DLD1 (cell line): Measurements from ENCODE around the gene SPATA31C1.
"Not testable (repeated sequence)": the region's sequence is repeated elsewhere in the genome, so short reads cannot be mapped to it uniquely, and the experiment has no call there.

ENCODE experiments used
- in situ Hi-C: cut with HindIII; loops from 2 replicates; pipeline ENCODE4 v1.10.0; 2017; ENCODE audit warnings: low sequenced_read_pairs

SPATA31C1 gene

GRCh38 chr9:87917662-87918061 lies at the start of gene SPATA31C1:
Gene SPATA31C1 (plus strand): TSS chr9:87917962.
- in situ Hi-C loops: not testable (repeated sequence)

GRCh38 chr9:87868175-87868574 lies 49.6 kb upstream of the SPATA31C1 start:
- in situ Hi-C loops: no loop called here

DNA sequence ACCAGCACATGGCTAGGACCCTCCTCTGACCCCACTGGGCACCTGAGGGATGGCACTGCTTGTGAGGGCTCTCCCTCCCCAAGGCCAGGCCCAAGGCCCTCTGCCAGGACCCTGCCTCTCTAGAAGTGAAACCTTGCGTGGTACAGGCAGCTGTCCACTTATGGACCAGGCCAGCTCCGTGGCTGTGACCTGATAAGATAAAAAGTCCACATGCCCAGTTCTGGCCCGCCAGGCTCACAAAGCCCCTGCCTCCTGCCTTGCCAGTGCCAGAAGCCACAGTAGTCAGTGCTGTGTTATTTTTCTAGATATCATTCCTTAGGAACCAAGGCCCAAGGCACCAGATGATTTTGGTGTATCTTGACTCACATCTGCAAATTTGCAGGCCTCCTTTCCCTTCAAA lies 49.1 kb upstream of the SPATA31C1 start:
- in situ Hi-C loops: no loop called here

- in situ Hi-C loops: no loop called here
Observed at GRCh38 chr9:87869082-87869481, 48.7 kb upstream of the SPATA31C1 start.

- in situ Hi-C loops: no loop called here
Observed at GRCh38 chr9:87871425-87872078, 46.2 kb upstream of the SPATA31C1 start.

GRCh38 chr9:87872079-87872624 lies 45.6 kb upstream of the SPATA31C1 start:
- in situ Hi-C loops: no loop called here

GRCh38 chr9:87873607-87874303 lies 44.0 kb upstream of the SPATA31C1 start:
- in situ Hi-C loops: no loop called here

DNA sequence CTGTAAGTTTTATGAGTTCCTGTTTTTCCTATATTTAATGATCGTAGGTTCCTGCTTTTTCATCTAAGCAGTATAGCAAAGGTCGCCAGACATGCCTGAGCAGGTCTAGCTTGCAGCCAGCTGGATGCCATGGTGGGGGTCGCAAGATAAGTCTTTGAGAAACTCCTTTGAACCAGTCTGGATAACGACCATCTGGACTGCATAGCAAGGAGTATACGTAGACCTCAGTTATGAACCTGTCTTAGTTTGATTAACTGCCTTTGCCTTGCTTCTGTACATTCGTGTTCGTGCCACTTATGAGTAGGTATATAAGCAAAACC lies 43.5 kb upstream of the SPATA31C1 start:
- in situ Hi-C loops: no loop called here

DNA sequence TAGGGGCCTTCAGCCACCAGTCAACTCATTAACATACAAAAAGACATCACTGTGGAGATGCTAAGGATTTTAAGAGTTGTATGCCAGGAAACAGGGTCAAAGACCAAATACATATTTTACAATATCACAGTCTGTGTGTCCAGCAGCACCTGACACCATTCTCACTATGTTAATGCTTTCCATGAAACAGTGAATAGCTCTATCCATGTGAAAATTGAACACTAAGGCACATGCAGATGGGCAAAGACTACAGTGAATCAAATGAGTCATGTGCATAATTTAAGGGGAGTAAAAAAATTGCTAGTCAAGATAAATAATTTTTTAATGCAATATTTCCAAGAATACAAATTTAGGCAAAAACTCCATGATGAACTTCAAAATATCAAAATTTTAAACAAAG lies 42.7 kb upstream of the SPATA31C1 start:
- in situ Hi-C loops: no loop called here

- in situ Hi-C loops: no loop called here
Observed at GRCh38 chr9:87875831-87876545, 41.8 kb upstream of the SPATA31C1 start.

- in situ Hi-C loops: no loop called here
Observed at GRCh38 chr9:87876708-87877107, 41.1 kb upstream of the SPATA31C1 start.

GRCh38 chr9:87878989-87879511 lies 38.7 kb upstream of the SPATA31C1 start:
- in situ Hi-C loops: no loop called here

GRCh38 chr9:87880116-87880515 lies 37.6 kb upstream of the SPATA31C1 start:
- in situ Hi-C loops: no loop called here

DNA sequence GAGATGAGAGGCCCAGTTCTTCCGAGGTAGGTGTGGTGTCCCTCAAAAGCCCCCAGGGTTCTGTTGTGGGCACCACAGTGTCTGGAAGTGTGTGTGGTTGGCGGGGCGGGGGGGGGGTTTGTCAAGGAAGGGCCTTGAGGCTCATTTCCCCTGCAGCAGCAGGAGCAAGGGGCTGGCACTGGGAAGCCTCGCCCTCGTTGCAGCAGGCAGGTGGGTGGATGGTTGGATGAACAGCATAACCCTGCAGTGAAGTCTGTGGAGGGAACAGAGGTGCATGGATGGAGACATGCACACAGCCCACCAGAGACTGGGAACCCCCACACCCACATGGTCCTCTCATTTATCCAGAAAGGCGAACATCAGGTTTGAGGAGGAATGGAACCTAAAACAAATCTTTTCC lies 37.1 kb upstream of the SPATA31C1 start:
- in situ Hi-C loops: no loop called here

DNA sequence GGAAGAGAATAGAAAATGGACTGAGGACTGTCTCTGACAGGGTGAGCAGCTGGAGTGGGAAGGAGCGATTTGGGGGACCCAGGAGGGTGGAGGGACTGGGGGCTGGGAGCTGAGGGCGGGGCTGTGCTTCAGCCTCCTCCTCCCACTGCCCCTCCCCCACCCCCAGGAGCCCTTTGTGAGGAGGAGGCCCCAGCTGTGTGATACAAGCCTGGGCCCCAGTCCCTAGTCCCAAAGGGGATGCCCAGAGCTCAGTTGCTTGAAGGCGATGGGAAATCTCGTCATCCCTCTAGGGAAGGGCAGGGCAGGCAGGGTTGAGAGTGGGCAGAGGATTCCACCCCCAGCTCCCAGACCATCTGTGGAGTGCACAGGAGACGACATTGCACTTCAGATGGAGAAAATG lies 35.1 kb upstream of the SPATA31C1 start, which contains the start of gene SPATA31E1:
TSS of gene SPATA31E1 (plus strand) at position 251 of the 400 bp plus-strand sequence. CDS start at position 266, 15 bp downstream.
- in situ Hi-C loops: no loop called here

DNA sequence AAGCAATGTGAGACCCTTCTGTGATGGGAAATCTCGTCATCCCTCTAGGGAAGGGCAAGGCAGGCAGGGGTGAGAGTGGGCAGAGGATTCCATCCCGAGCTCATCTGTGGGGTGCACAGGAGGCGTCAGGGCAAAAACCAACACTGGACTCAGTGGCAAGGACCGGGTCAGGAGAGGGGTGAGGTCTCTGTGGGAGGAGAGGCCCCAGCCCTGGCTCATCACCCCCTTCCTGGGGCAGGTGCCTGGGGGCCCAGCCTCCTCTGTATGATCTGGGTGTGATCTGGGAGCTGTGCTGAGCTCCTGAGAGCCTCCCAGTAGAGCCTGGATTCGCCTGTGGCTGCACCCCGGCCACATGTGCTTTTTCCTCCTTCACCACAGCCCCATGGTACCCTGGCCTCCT lies 34.5 kb upstream of the SPATA31C1 start:
- in situ Hi-C loops: no loop called here

DNA sequence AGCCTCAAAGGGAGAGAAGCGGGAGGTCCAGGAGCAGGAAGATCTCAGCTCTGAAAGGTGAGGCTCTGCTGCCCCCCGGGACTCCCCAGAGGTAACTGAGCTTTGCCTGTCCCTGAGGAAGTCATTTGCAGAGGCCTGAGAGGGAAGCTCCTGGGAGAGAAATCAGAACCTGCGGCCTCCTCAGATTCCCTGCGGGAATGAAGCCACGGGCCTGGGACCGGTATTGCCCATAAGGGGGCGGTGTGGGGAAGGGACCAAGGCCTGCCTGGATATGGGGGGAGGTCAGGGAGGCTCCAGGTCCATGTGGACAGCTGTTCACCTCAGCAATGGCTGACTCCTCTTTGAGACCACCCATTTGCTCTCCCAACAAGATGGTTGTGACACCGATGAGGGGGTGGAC lies 33.8 kb upstream of the SPATA31C1 start:
- in situ Hi-C loops: no loop called here

DNA sequence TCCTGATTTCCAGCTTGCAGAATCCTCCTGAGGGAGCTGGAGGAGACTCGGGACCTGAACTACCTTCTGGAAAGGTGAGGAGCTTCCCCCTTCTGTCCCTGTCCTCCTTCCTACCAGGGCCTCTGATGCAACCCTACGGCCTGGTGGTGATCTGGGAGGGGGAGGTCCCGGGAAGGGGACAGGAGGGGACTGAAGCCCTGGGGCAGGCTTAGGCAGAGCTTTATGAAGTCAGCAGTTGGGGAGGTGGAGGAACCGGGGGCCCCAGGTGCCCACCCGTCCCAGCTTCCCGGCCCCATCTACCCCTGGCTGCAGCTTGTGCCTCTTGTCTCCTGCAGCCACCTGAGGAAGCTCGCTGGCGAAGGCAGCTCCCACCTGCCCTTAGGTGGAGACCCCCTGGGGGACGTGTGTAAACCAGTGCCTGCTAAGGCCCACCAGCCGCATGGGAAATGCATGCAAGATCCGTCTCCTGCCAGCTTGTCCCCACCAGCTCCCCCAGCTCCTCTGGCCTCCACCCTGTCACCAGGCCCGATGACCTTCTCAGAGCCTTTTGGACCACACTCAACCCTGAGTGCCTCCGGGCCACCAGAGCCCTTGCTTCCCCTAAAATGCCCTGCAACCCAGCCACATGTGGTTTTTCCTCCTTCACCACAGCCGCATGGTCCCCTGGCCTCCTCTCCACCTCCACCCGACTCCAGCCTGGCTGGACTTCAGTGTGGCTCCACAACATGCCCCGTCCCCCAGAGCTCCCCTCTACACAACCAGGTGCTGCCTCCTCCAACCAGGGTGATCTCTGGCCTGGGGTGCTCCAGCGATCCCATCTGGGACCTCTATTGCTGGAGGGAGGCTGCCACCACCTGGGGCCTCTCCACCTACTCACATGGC lies 32.9 kb upstream of the SPATA31C1 start:
- in situ Hi-C loops: no loop called here

GRCh38 chr9:87885484-87886189 lies 32.1 kb upstream of the SPATA31C1 start:
- in situ Hi-C loops: no loop called here
